Left lung (tissue), 10 donors: ENCODE results near the gene RNASEH2A. TPM values are rescaled to one million over a fixed set of nuclear protein-coding genes. Genes with fewer than 3 reads are reported as not detected.
A peak's percentile ranks its signal among the peaks of the same experiment; 100 is the strongest.

Experiments
- ATAC-seq: fragments of 200-7000 bp; cut with Tn5 transposase; one replicate; pipeline ENCODE4 v1.9.1; 2020; ENCODE audit warnings: moderate library complexity
- DNase-seq, 4 donors: peaks; one replicate each; pipeline ENCODE4 v3.0.0-alpha.2; 2013 to 2020
- H3K27ac ChIP-seq, 2 donors: fragments of 200-600 bp; sonication (generic) in 1 of 2; one replicate each; pipeline versions ENCODE4 v1.5.0 to v1.8.0; 2020 to 2021
- H3K27me3 ChIP-seq, 2 donors: fragments of 200-600 bp; sonication (generic) in 1 of 2; one replicate each; pipeline versions ENCODE4 v1.5.0 to v1.8.0; 2020 to 2021
- H3K36me3 ChIP-seq, 2 donors: fragments of 200-600 bp; sonication (generic) in 1 of 2; one replicate each; pipeline versions ENCODE4 v1.5.0 to v1.8.0; 2020 to 2021
- H3K4me1 ChIP-seq, 2 donors: fragments of 200-600 bp; one replicate each; pipeline ENCODE4 v1.8.0; 2021
- H3K4me3 ChIP-seq, 2 donors: fragments of 200-600 bp; sonication (generic) in 1 of 2; one replicate each; pipeline versions ENCODE4 v1.5.0 to v1.8.0; 2020 to 2021; ENCODE audit warnings: mild to moderate bottlenecking in 1 of 2
- H3K9me3 ChIP-seq, 2 donors: fragments of 200-600 bp; sonication (generic) in 1 of 2; one replicate each; pipeline versions ENCODE4 v1.5.0 to v1.8.0; 2020 to 2021
- CTCF ChIP-seq, 2 donors: fragments of 200-600 bp; sonication (generic) in 1 of 2; IDR thresholded peaks; one replicate each; pipeline versions ENCODE4 v1.5.0 to v1.8.0; 2021; ENCODE audit warnings: antibody characterized with exemption in 2 of 2
- intact Hi-C, 2 donors: fragments of 100-400 bp; cut with DNase I; formaldehyde crosslinking; loops; one replicate each; pipeline versions ENCODE4 v1.11.2 to v1.14.2; 2022
- polyA plus RNA-seq, 6 donors: library from polyadenylated mRNA; unstranded; fragments of 120-200 nt; gene quantifications; one replicate each; pipeline ENCODE4 v1.2.1, GENCODE V29; 2013; ENCODE audit not compliant: insufficient read length in 6 of 6
- total RNA-seq, 2 donors: library from RNA; stranded (reverse); fragmentation: NEBNext Ultra II Directional; extraction: Animal tissue kit (Norgen Biotek cat#: 25700); gene quantifications; one replicate each; pipeline ENCODE4 v1.2.1, GENCODE V29; 2021
- donor health status: DM: no; HTN: yes; CAD: no.
- donor health status: DM: no; HTN: no; CAD: no.

RNASEH2A gene
- total and polyA plus RNA-seq, 8 donors, result 10.9 to 47.4 (median 31.3) TPM

- H3K4me1 ChIP-seq, result peaks cover 49 to 64% of the 10 kb centered on the region in 2 donors
- H3K36me3 ChIP-seq, result peaks cover 0 to 10% of the 10 kb centered on the region in 2 donors
- DNase-seq (no peak), ATAC-seq (no peak)
- H3K4me3 ChIP-seq, result peak overlapping the region; percentile 92 to 98
- no peaks in the 10 kb centered on the region for H3K9me3 ChIP-seq
- intact Hi-C loops, result no loop called here
- no peaks in the 10 kb centered on the region for H3K27me3 ChIP-seq
- TF ChIP-seq CTCF (IDR thresholded peaks at IDR 0.05), result no peak
- H3K27ac ChIP-seq, result peak overlapping the region; percentile 99 to 100
These were observed 15.6 kb upstream of the RNASEH2A start for GRCh38 chr19:12790628-12791344.

GRCh38 chr19:12791345-12792050 lies 14.9 kb upstream of the RNASEH2A start, which contains the start of gene JUNB:
JUNB (plus strand) TSS chr19:12791486; CDS start chr19:12791772, 286 bp downstream.
- H3K9me3 ChIP-seq, result no peaks in the 10 kb centered on the region
- peak within 1 kb of the TSS; percentile 92 to 98 for H3K4me3 ChIP-seq
- no peaks in the 10 kb centered on the region for H3K27me3 ChIP-seq
- peak within 1 kb of the TSS; percentile 99 to 100 for H3K27ac ChIP-seq
- intact Hi-C loops, result no loop called here
- TF ChIP-seq CTCF (IDR thresholded peaks at IDR 0.05), result no peak
- H3K4me1 ChIP-seq, result peaks cover 46 to 64% of the 10 kb centered on the region in 2 donors
- ATAC-seq, result peak; percentile 52
- H3K36me3 ChIP-seq, result peaks cover 0 to 10% of the 10 kb centered on the region in 2 donors
- DNase-seq, result peak; percentile 95 to 98 (median 98)

GRCh38 chr19:12792051-12792852 lies 14.1 kb upstream of the RNASEH2A start:
- intact Hi-C loops, result no loop called here
- Histone ChIP-seq H3K4me1 (peaks cover 38 to 58% of the 10 kb centered on the region in 2 donors), H3K9me3 (no peaks in the 10 kb centered on the region), H3K36me3 (peaks cover 0 to 10% of the 10 kb centered on the region in 2 donors), H3K27ac (peak overlapping the region; percentile 99 to 100), H3K27me3 (no peaks in the 10 kb centered on the region), H3K4me3 (peak overlapping the region; percentile 92 to 98)
- DNase-seq (peak in 3 of 4 donors; percentile 78 to 95 (median 79)), ATAC-seq (no peak)
- TF ChIP-seq CTCF (IDR thresholded peaks at IDR 0.05), result no peak

GRCh38 chr19:12792853-12793289 lies 13.5 kb upstream of the RNASEH2A start:
- H3K4me3 ChIP-seq, result peak overlapping the region; percentile 92 to 98
- no peak for ATAC-seq
- no peak for TF ChIP-seq CTCF (IDR thresholded peaks at IDR 0.05)
- H3K4me1 ChIP-seq, result peaks cover 33 to 52% of the 10 kb centered on the region in 2 donors
- no peak for DNase-seq
- peaks cover 0 to 10% of the 10 kb centered on the region in 2 donors for H3K36me3 ChIP-seq
- peak overlapping the region; percentile 99 to 100 for H3K27ac ChIP-seq
- H3K9me3 ChIP-seq, result no peaks in the 10 kb centered on the region
- no peaks in the 10 kb centered on the region for H3K27me3 ChIP-seq
- intact Hi-C loops, result no loop called here
